GM12872 (cell line): ENCODE results near the gene XRRA1.

Experiments used
- TF ChIP-seq, protein P1 (sequence below): IDR thresholded peaks from 3 replicates; pipeline ENCODE4 v1.5.1; 2011; ENCODE audit warnings: low read depth, mild to moderate bottlenecking, low read length, moderate library complexity; ENCODE audit not compliant: insufficient read depth

XRRA1 gene

DNA sequence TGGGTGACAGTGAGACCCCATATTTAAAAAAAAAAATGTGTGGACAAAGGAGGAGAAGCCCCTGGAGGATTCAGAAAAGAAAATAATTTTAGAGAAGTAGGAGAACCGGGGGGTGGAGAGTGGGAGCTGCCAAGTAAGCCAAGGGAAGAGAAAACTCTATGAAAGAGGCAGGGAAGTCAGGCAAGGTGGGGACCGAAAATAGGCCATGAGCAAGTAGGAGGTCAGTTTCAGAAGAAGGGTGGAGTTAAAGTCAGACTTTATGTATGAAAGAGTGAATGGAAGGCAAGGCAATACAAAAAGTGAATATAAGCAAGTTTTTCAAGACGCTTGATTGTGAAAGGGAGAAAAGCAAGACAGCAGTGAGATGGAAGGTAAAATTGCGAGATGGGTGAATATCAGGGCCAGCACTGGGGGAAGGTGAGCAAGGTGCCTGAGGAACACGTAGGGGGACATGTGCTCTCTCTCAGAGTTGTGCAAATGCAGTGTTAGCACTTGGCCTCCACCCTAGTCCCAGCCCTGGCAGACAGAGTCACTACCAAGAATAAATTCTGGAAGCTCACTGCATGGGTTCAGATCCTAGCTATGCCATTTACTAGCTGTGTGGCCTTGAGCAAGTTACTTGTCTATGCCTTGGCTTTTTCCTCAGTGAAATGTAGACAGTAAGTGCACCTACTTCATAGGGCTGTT is 6.7 kb downstream of the XRRA1 start:
- TF ChIP-seq, protein P1, sequence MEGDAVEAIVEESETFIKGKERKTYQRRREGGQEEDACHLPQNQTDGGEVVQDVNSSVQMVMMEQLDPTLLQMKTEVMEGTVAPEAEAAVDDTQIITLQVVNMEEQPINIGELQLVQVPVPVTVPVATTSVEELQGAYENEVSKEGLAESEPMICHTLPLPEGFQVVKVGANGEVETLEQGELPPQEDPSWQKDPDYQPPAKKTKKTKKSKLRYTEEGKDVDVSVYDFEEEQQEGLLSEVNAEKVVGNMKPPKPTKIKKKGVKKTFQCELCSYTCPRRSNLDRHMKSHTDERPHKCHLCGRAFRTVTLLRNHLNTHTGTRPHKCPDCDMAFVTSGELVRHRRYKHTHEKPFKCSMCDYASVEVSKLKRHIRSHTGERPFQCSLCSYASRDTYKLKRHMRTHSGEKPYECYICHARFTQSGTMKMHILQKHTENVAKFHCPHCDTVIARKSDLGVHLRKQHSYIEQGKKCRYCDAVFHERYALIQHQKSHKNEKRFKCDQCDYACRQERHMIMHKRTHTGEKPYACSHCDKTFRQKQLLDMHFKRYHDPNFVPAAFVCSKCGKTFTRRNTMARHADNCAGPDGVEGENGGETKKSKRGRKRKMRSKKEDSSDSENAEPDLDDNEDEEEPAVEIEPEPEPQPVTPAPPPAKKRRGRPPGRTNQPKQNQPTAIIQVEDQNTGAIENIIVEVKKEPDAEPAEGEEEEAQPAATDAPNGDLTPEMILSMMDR = no peak

- TF ChIP-seq, protein P1 = no peak
Observed at GRCh38 chr11:74941492-74941891, 7.4 kb downstream of the XRRA1 start.

DNA sequence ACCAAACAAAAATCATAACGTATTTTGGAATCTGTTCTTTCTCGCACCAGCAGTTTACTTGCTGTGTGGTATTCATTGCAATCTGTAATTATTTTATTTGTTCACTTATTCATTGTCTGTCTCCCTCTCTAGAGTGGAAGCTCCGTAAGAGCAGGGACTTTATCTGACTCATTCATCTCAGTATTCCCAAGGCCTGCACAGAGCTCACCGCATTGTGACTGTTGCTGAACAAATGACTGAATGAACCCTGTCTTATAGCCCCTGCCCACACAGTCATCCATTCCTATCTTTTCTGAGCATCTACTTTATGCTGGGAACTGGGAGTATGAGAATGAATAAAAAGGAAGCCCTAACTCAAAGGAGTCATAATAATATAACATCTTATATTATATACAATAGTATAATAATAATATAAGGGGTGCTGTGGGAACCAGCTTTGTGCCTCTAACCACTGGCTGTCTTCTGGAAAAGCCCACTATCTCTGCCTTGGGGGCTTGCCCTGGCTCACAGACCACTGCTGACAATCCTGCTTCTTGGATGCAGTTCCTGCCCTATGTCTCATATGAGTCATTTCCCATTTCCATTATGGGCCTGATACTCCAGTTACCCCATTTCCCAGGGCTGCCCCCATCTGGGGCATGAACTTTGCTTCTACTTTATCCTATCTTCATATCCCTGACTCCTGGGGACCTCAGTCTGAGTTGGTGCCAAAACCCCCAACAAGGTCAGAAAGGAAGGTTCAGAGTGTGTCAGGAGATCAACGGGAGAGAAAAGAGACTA is 11.0 kb downstream of the XRRA1 start:
- TF ChIP-seq, protein P1 = no peak

DNA sequence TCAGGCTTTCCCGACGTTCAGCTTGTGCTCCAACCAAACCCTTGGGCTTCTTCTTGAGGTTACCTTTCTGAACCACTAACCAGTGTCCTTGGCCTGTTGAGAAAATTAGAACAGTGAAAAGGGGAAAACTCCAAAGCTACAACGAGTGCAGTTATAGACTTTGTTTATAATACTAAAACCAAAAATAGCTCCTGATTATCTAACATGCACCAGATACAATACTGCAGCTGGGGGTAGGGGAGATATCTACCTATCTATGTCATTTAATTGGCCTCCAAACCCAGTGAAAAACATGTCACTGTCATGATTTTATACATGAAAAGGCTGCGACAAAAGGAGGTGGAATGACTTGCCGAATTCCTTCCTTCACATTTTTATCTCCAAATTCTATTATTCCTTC is 11.9 kb downstream of the XRRA1 start:
- TF ChIP-seq, protein P1 = no peak

- TF ChIP-seq, protein P1 = no peak
Observed at GRCh38 chr11:74936087-74936486, 12.8 kb downstream of the XRRA1 start.

DNA sequence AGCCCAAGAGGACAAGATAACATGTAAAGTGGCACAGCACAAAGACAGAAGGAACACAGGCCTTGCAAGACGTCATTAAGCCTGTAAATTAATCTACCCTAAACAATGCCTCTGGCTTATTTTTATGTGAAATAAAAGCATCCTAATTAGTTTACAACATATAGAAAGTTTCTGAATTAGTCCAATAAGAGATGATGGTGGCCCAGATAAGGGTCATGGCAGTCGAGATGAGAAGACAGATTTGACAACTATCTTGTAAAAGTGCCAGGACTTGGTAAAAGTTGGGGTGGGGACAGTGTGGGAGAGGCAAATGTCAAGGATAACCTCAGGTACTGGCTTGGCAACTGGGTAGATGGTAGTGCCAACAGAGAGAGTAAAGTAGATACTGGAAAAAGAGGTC is 13.6 kb downstream of the XRRA1 start:
- TF ChIP-seq, protein P1 = no peak

- TF ChIP-seq, protein P1 = no peak
Observed at GRCh38 chr11:74933765-74934164, 15.1 kb downstream of the XRRA1 start.
